MG63 (cell line): ENCODE results near the gene AMPD2. TPM values are rescaled to one million over a fixed set of nuclear protein-coding genes. Genes with fewer than 3 reads are reported as not detected.
"Not testable (repeated sequence)": the region's sequence is repeated elsewhere in the genome, so short reads cannot be mapped to it uniquely, and the experiment has no call there.

Experiments
- DNase-seq: peaks from one replicate; pipeline ENCODE4 v3.0.0-alpha.2; 2020
- H3K27me3 ChIP-seq: fragments of 250-450 bp; sonication (Bioruptor Pico); 2 replicates; pipeline ENCODE4 v1.5.1; 2020; ENCODE audit warnings: mild to moderate bottlenecking, moderate library complexity
- H3K36me3 ChIP-seq: fragments of 250-450 bp; sonication (Bioruptor Pico); 2 replicates; pipeline ENCODE4 v1.5.1; 2020; ENCODE audit warnings: mild to moderate bottlenecking, moderate library complexity
- H3K4me3 ChIP-seq: fragments of 250-450 bp; sonication (Bioruptor Pico); 2 replicates; pipeline ENCODE4 v1.5.1; 2020; ENCODE audit warnings: mild to moderate bottlenecking, moderate library complexity
- H3K9me3 ChIP-seq: fragments of 250-450 bp; sonication (Bioruptor Pico); 2 replicates; pipeline ENCODE4 v1.5.1; 2020; ENCODE audit warnings: mild to moderate bottlenecking, moderate library complexity
- total RNA-seq: library from RNA; depleted of rRNA; stranded (reverse); fragments of >200 nt; shearing (Covaris generic); gene quantifications from 2 replicates; pipeline ENCODE4 v1.2.3, GENCODE V29; 2014; ENCODE audit warnings: low replicate concordance

The AMPD2 gene
- total RNA-seq, 1 experiment from 2014 or later: 172 TPM

- Histone ChIP-seq H3K36me3 (peaks cover 2% of the 10 kb centered on the region; the same call in 1 of the 2 replicates), H3K4me3 (peak within 1 kb of the TSS; percentile 69), H3K27me3 (no peaks in the 10 kb centered on the region), H3K9me3 (no peaks in the 10 kb centered on the region)
- DNase-seq: peak; percentile 96
Observed at GRCh38 chr1:109655615-109656519, 36.2 kb downstream of the AMPD2 start, which contains the start of gene GSTM4. Gene GSTM4 (plus strand): TSS chr1:109656099. CDS start chr1:109656390, 291 bp downstream.

GRCh38 chr1:109657395-109657794 lies 37.8 kb downstream of the AMPD2 start:
- DNase-seq: no peak
- H3K9me3 ChIP-seq: no peaks in the 10 kb centered on the region
- H3K36me3 ChIP-seq: peaks cover 2% of the 10 kb centered on the region; the same call in 1 of the 2 replicates
- H3K27me3 ChIP-seq: no peaks in the 10 kb centered on the region
- H3K4me3 ChIP-seq: no peak overlapping the region

- DNase-seq: no peak
- no peaks in the 10 kb centered on the region for H3K9me3 ChIP-seq
- no peak overlapping the region for H3K4me3 ChIP-seq
- H3K36me3 ChIP-seq: peaks cover 2% of the 10 kb centered on the region; the same call in 1 of the 2 replicates
- no peaks in the 10 kb centered on the region for H3K27me3 ChIP-seq
Observed at GRCh38 chr1:109657970-109658369, 38.3 kb downstream of the AMPD2 start.

GRCh38 chr1:109658533-109659042 lies 39.0 kb downstream of the AMPD2 start:
- H3K27me3 ChIP-seq: no peaks in the 10 kb centered on the region
- DNase-seq: no peak
- no peak overlapping the region for H3K4me3 ChIP-seq
- peaks cover 2% of the 10 kb centered on the region; the same call in 1 of the 2 replicates for H3K36me3 ChIP-seq
- H3K9me3 ChIP-seq: no peaks in the 10 kb centered on the region

GRCh38 chr1:109659145-109659544 lies 39.5 kb downstream of the AMPD2 start:
- peaks cover 2% of the 10 kb centered on the region; the same call in 1 of the 2 replicates for H3K36me3 ChIP-seq
- DNase-seq: no peak
- no peaks in the 10 kb centered on the region for H3K9me3 ChIP-seq
- H3K4me3 ChIP-seq: no peak overlapping the region
- H3K27me3 ChIP-seq: no peaks in the 10 kb centered on the region

- Histone ChIP-seq H3K9me3 (no peaks in the 10 kb centered on the region), H3K36me3 (peaks cover 2% of the 10 kb centered on the region; the same call in 1 of the 2 replicates), H3K27me3 (no peaks in the 10 kb centered on the region), H3K4me3 (no peak overlapping the region)
- no peak for DNase-seq
Observed at GRCh38 chr1:109659997-109660690, 40.5 kb downstream of the AMPD2 start.

GRCh38 chr1:109660691-109661026 lies 41.0 kb downstream of the AMPD2 start:
- not testable (repeated sequence) for DNase-seq

GRCh38 chr1:109661391-109661790 lies 41.8 kb downstream of the AMPD2 start:
- Histone ChIP-seq H3K27me3 (no peaks in the 10 kb centered on the region), H3K9me3 (no peaks in the 10 kb centered on the region), H3K36me3 (peaks cover 2% of the 10 kb centered on the region; the same call in 1 of the 2 replicates), H3K4me3 (no peak overlapping the region)
- DNase-seq: no peak

More at GRCh38 chr1:109660691-109661026, 41.0 kb downstream of the AMPD2 start:
- not testable (repeated sequence) for H3K9me3 ChIP-seq, H3K36me3 ChIP-seq, H3K27me3 ChIP-seq, H3K4me3 ChIP-seq

GRCh38 chr1:109664671-109665070 lies 45.0 kb downstream of the AMPD2 start:
- Histone ChIP-seq H3K36me3 (no peaks in the 10 kb centered on the region; the same call in 1 of the 2 replicates), H3K9me3 (no peaks in the 10 kb centered on the region), H3K27me3 (no peaks in the 10 kb centered on the region), H3K4me3 (no peak overlapping the region)
- no peak for DNase-seq

GRCh38 chr1:109667452-109668122 lies 48.0 kb downstream of the AMPD2 start, which contains the start of gene GSTM2:
Gene GSTM2 (plus strand): TSS chr1:109668057. CDS start chr1:109668116, 59 bp downstream.
- DNase-seq: peak; percentile 99
- Histone ChIP-seq H3K4me3 (peak within 1 kb of the TSS; percentile 38), H3K27me3 (no peaks in the 10 kb centered on the region), H3K36me3 (no peaks in the 10 kb centered on the region; the same call in 1 of the 2 replicates), H3K9me3 (no peaks in the 10 kb centered on the region)

GRCh38 chr1:109668123-109668775 lies 48.6 kb downstream of the AMPD2 start:
- H3K36me3 ChIP-seq: no peaks in the 10 kb centered on the region; the same call in 1 of the 2 replicates
- H3K27me3 ChIP-seq: no peaks in the 10 kb centered on the region
- H3K9me3 ChIP-seq: no peaks in the 10 kb centered on the region
- no peak for DNase-seq
- peak overlapping the region; percentile 38 for H3K4me3 ChIP-seq

- Histone ChIP-seq H3K4me3 (no peak overlapping the region), H3K27me3 (no peaks in the 10 kb centered on the region), H3K9me3 (no peaks in the 10 kb centered on the region), H3K36me3 (no peaks in the 10 kb centered on the region; the same call in 1 of the 2 replicates)
- DNase-seq: no peak
Observed at GRCh38 chr1:109669246-109669948, 49.8 kb downstream of the AMPD2 start.

- H3K4me3 ChIP-seq, H3K9me3 ChIP-seq, H3K36me3 ChIP-seq, DNase-seq, H3K27me3 ChIP-seq: not testable (repeated sequence)
Observed at GRCh38 chr1:109669949-109670302, 50.3 kb downstream of the AMPD2 start.

- Histone ChIP-seq H3K36me3 (no peaks in the 10 kb centered on the region; the same call in 1 of the 2 replicates), H3K4me3 (no peak overlapping the region), H3K9me3 (no peaks in the 10 kb centered on the region), H3K27me3 (no peaks in the 10 kb centered on the region)
- no peak for DNase-seq
Observed at GRCh38 chr1:109671067-109671466, 51.4 kb downstream of the AMPD2 start.

- not testable (repeated sequence) for H3K36me3 ChIP-seq, DNase-seq, H3K9me3 ChIP-seq, H3K27me3 ChIP-seq, H3K4me3 ChIP-seq
Observed at GRCh38 chr1:109673861-109674260, 54.2 kb downstream of the AMPD2 start.
